HG02943 (cell line): ENCODE results near the gene NECTIN1.

Experiments
- ATAC-seq: cut with Tn5 transposase; IDR thresholded peaks from one replicate; pipeline ENCODE4 v1.9.1; 2021; ENCODE audit warnings: mild to moderate bottlenecking, low read depth, moderate library complexity; ENCODE audit not compliant: unreplicated experiment

Gene NECTIN1

GRCh38 chr11:119699227-119699626 lies 29.8 kb downstream of the NECTIN1 start:
- no peak for ATAC-seq

- no peak for ATAC-seq
These were observed 31.1 kb downstream of the NECTIN1 start for GRCh38 chr11:119697882-119698281.

- no peak for ATAC-seq
These were observed 31.6 kb downstream of the NECTIN1 start for GRCh38 chr11:119697445-119697844.

GRCh38 chr11:119696378-119697222 lies 32.4 kb downstream of the NECTIN1 start:
- no peak for ATAC-seq

- ATAC-seq = no peak
These were observed 34.7 kb downstream of the NECTIN1 start for GRCh38 chr11:119694334-119694733.

GRCh38 chr11:119693253-119693815 lies 35.7 kb downstream of the NECTIN1 start:
- ATAC-seq = no peak

GRCh38 chr11:119692540-119692820 lies 36.5 kb downstream of the NECTIN1 start:
- ATAC-seq = no peak

GRCh38 chr11:119691701-119692539 lies 37.1 kb downstream of the NECTIN1 start:
- no peak for ATAC-seq

DNA sequence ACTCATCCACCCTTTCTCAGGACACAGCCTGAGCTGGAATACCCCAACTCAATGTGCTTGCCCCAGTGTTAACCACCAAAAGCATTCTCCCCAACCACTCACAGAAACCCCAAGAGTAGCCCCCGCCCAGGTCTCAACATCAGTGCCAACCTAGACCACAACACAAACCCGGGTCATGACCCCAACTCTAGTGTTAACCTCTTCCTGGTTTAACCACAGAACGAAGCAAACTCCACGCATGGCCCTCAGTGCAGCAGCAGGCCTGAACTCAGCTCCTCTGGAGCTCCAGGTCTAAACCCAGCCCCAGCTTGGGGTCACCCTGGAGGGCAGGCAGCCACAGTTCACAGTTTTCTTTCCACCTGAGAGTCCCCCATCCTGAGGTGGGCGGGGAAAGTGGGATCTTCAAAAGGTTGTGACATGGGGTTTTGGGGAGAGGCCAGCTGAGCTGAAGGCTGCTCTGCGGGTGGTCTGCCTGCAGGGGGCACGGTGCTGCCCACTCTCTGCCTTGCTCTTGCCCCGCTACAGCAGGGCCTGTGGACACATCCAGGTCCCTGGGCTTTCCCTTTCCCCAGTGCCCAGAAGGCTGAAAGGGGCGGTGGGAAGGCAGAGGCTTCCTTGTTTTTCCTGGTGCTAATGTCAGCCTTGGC lies 37.9 kb downstream of the NECTIN1 start:
- ATAC-seq = no peak

GRCh38 chr11:119689302-119689701 lies 39.7 kb downstream of the NECTIN1 start:
- ATAC-seq = no peak

DNA sequence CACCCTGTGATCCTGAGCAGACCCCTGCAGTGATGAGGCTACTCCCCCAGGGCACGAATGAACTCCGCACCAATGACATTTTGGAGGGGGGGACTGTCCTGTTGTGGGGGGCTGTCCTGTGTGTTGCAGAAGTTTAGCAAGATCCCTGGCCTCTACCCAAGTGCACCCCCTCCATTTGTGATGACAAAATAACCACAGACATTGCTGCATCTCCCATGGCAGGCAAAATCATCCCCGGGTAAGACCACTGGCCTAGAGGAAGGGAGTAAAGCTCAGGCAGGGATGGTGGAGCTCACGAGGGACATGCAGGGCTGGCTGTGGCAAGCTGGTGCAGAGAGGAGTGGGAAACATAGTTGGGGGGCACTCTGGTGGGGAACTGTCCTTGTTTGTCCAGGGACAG lies 40.6 kb downstream of the NECTIN1 start:
- no peak for ATAC-seq

DNA sequence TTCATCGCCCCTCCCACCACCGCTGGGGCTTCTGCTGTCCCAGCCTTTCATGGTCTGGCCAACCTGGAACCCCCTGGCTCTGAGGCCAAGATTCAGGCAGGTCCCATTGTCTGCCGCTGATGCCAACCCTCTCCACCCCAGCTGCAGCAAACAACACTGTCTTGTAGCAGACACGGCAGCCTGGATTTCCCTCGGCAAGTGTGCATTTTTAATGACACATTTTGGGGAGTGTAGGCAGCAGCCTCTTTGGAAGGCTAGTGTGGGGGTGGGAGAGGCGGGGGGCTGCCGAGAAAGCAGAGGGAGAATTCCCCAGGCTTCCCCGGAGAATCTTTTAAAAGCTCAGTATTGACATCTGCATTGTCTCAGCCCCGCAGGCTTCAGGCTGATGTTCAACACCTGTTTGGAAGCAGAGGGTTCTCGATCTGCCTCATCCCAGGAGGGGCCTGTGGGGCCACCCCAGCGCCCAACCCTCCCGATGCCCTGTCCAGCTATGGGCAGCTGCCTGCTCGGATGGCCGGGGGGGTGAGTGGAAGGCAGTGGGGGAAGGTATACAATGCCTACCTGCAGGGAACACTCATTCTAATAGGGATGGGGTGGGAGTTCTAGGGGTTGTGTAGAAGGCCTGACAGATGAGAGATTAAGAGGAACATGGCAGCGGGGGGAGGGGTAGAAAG lies 41.5 kb downstream of the NECTIN1 start:
- no peak for ATAC-seq

DNA sequence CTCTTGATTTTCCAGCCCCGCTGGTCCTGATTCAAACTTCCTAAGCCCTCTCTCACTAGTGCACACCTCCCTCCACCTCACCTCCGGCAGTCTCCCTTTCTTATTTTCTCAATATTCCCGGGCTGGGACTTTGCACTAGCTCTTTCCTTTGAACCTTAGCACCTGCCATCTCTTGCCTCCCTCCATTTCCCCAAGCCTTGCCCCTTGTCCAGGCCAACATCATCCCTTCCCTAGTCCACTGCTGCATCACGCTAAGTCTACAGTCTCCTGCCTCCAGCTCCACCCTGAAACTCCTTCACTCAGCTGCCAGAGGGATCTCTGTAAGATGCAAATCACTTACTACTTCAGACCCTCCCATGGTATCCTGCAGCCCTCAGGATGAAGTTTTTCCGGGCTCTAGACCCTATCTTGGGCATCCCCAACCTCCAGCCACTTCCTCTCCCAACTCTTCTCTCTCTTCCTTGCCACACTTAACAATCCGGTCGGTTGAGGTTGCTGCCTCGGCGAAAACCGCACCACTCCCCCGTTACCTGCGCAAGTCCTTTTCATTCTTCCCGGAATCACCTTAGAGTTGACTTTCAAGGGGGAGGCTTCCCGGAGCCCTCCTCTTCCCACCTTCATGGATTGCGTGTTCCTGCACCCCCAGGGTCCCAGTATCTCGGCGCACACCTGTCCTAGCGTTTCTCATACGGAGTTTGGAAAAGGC lies 42.7 kb downstream of the NECTIN1 start:
- ATAC-seq = no peak

DNA sequence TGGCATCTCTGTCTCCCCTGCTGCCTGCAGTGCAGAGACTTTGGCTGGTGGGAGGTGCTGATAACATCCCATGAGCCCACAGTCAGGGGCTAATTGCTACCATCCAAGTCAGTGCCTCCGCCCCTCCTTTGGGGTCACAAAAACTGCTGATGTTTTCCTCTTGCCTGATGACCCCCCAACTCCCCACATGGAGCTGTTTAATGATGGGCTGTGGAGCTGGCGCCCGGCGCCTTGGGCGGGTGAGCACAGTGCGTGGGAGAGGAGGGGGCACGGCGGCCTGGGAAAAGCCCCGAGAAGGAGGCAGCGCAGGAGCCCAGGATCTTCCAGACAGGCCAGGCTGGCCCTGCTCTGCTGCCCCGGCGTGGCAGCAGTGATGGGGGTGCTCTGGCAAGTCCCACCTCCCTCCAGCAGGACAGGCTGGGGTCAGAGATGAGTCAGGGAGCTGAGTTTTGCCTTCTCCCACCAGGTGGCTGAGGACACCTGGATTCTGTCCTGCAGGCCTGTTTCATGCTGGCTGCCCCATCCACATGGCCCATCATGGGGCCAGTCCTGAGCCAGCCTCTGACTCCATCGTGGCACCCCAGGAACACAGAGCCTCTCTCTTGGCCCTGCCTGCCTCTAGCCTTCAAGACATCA lies 43.8 kb downstream of the NECTIN1 start:
- ATAC-seq = no peak

DNA sequence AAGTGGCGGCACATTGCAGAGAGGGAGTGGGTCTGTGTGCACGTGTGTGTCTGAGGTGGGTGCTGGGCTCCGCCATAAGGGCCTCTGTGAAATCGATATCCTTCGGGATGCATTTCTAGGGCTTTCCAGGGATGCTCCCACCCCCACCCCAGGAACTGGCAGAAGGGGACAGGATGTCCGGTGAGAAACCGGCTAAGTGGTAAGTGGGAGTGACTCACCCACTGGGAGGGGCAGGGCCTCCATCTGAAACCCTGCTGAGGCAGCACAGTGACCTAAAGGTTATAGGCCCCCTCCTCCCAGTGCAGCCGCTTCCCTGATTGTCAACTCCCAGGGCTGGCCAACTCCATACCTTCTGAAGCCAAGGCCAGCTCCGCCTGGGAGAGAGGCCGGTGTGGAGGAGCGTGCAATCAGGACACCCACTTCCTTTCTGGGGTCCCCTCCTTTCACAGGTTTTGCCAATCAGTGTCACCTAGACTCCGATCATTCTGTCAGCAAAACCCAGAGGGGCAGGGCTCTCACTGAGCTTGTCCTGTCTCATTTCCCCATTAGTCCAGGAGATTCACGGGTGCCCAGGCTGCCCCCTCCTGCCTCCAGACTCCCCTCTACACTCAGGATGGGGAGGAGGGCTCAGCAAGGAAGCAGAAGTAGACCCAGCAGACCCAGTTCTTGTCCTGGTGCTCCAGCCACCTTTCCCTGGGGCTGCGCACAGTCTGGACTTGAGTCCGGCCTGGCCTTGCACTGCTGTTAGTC lies 44.5 kb downstream of the NECTIN1 start:
- no peak for ATAC-seq

- no peak for ATAC-seq
These were observed 45.2 kb downstream of the NECTIN1 start for GRCh38 chr11:119683783-119684182.

GRCh38 chr11:119681361-119681910 lies 47.6 kb downstream of the NECTIN1 start:
- no peak for ATAC-seq

- no peak for ATAC-seq
These were observed 48.2 kb downstream of the NECTIN1 start for GRCh38 chr11:119680541-119681360.
